SK-N-MC (cell line): ENCODE measurements around the gene CES5A.
"Not testable (repeated sequence)": the region's sequence is repeated elsewhere in the genome, so short reads cannot be mapped to it uniquely, and the experiment has no call there.

Experiments used
- DNase-seq: peaks from one replicate; pipeline ENCODE4 v3.0.0-alpha.2; 2011; ENCODE audit warnings: low read depth, low spot score
- H3K27ac ChIP-seq: fragments of 200-600 bp; sonication (generic); 2 replicates; pipeline ENCODE4 v1.5.1; 2016; ENCODE audit warnings: mixed run types
- H3K36me3 ChIP-seq: fragments of 200-600 bp; sonication (generic); 2 replicates; pipeline ENCODE4 v1.6.1; 2017; ENCODE audit warnings: antibody characterized with exemption, low read length, mixed read lengths; ENCODE audit not compliant: insufficient read depth
- H3K4me3 ChIP-seq: fragments of 200-600 bp; sonication (generic); 2 replicates; pipeline ENCODE4 v1.5.1; 2016
- H3K9ac ChIP-seq: fragments of 200-600 bp; sonication (generic); 2 replicates; pipeline ENCODE4 v1.8.0; 2017; ENCODE audit warnings: mixed run types, mixed read lengths; ENCODE audit not compliant: insufficient read length
- H3K9me3 ChIP-seq: fragments of 200-600 bp; sonication (generic); 2 replicates; pipeline ENCODE4 v1.6.1; 2017; ENCODE audit warnings: low read depth, mild to moderate bottlenecking, antibody characterized with exemption, low read length, moderate library complexity, mixed read lengths
- EZH2 ChIP-seq: fragments of 200-600 bp; sonication (generic); IDR thresholded peaks from one replicate; pipeline ENCODE4 v1.6.1; 2017; ENCODE audit warnings: antibody characterized with exemption
- FOXP2 ChIP-seq: optimal IDR thresholded peaks from 2 replicates; pipeline ENCODE3; 2011; ENCODE audit warnings: mild to moderate bottlenecking, moderate library complexity; ENCODE audit not compliant: insufficient read depth; ENCODE audit errors: extremely low read length, control extremely low read depth
- POLR2AphosphoS5 ChIP-seq: IDR thresholded peaks from 2 replicates; pipeline ENCODE4 v1.6.1; 2012; ENCODE audit warnings: mild to moderate bottlenecking, low read depth, low read length, borderline replicate concordance

The CES5A gene

GRCh38 chr16:55836158-55836611 is 39.0 kb downstream of the CES5A start:
- no peak for TF ChIP-seq POLR2AphosphoS5
- no peak for TF ChIP-seq EZH2
- TF ChIP-seq FOXP2 = no peak
- no peak for DNase-seq
- H3K9me3 ChIP-seq = no peaks in the 10 kb centered on the region

GRCh38 chr16:55835581-55835980 is 39.6 kb downstream of the CES5A start:
- no peak for DNase-seq
- H3K36me3 ChIP-seq = no peaks in the 10 kb centered on the region
- H3K27ac ChIP-seq = no peak overlapping the region
- no peak for TF ChIP-seq FOXP2
- no peak for TF ChIP-seq POLR2AphosphoS5
- no peak for TF ChIP-seq EZH2
- H3K9ac ChIP-seq = no peak overlapping the region
- no peak overlapping the region for H3K4me3 ChIP-seq
- H3K9me3 ChIP-seq = no peaks in the 10 kb centered on the region

More at GRCh38 chr16:55836158-55836611, 39.0 kb downstream of the CES5A start:
- H3K36me3 ChIP-seq = no peaks in the 10 kb centered on the region
- no peak overlapping the region for H3K9ac ChIP-seq
- H3K27ac ChIP-seq = no peak overlapping the region
- H3K4me3 ChIP-seq = no peak overlapping the region

- not testable (repeated sequence) for H3K36me3 ChIP-seq, DNase-seq, H3K4me3 ChIP-seq, H3K9ac ChIP-seq, H3K9me3 ChIP-seq, H3K27ac ChIP-seq
Measured at GRCh38 chr16:55835173-55835572, 40.0 kb downstream of the CES5A start.

- H3K36me3 ChIP-seq = no peaks in the 10 kb centered on the region
- TF ChIP-seq EZH2 = no peak
- TF ChIP-seq FOXP2 = no peak
- TF ChIP-seq POLR2AphosphoS5 = no peak
- no peak overlapping the region for H3K9ac ChIP-seq
- H3K9me3 ChIP-seq = no peaks in the 10 kb centered on the region
- H3K4me3 ChIP-seq = no peak overlapping the region
- no peak for DNase-seq
- H3K27ac ChIP-seq = no peak overlapping the region
Measured at GRCh38 chr16:55834049-55834448, 41.1 kb downstream of the CES5A start.

GRCh38 chr16:55832773-55833691 is 42.1 kb downstream of the CES5A start, which contains the start of gene CES1:
Gene CES1, minus strand, starts transcription at chr16:55833096. Its CDS starts 41 bp downstream, at chr16:55833055.
- no peak within 1 kb of the TSS for H3K27ac ChIP-seq
- no peak for DNase-seq
- no peaks in the 10 kb centered on the region for H3K36me3 ChIP-seq
- no peak for TF ChIP-seq EZH2
- TF ChIP-seq POLR2AphosphoS5 = no peak
- TF ChIP-seq FOXP2 = no peak
- H3K9me3 ChIP-seq = no peaks in the 10 kb centered on the region
- no peak within 1 kb of the TSS for H3K4me3 ChIP-seq
- H3K9ac ChIP-seq = no peak within 1 kb of the TSS

GRCh38 chr16:55832425-55832772 is 42.8 kb downstream of the CES5A start:
- TF ChIP-seq FOXP2 (no peak), POLR2AphosphoS5 (no peak), EZH2 (no peak)
- H3K9ac ChIP-seq = no peak overlapping the region
- no peak for DNase-seq
- no peak overlapping the region for H3K27ac ChIP-seq
- H3K4me3 ChIP-seq = no peak overlapping the region
- no peaks in the 10 kb centered on the region for H3K9me3 ChIP-seq
- no peaks in the 10 kb centered on the region for H3K36me3 ChIP-seq

- TF ChIP-seq FOXP2 (no peak), EZH2 (no peak), POLR2AphosphoS5 (no peak)
- DNase-seq = no peak
- no peak overlapping the region for H3K4me3 ChIP-seq
Measured at GRCh38 chr16:55830658-55831294, 44.4 kb downstream of the CES5A start.

GRCh38 chr16:55829232-55829631 is 45.9 kb downstream of the CES5A start:
- H3K27ac ChIP-seq, DNase-seq, H3K9me3 ChIP-seq, H3K4me3 ChIP-seq, H3K36me3 ChIP-seq, H3K9ac ChIP-seq: not testable (repeated sequence)

More at GRCh38 chr16:55830658-55831294, 44.4 kb downstream of the CES5A start:
- H3K27ac ChIP-seq = no peak overlapping the region
- no peaks in the 10 kb centered on the region for H3K36me3 ChIP-seq
- H3K9me3 ChIP-seq = no peaks in the 10 kb centered on the region
- no peak overlapping the region for H3K9ac ChIP-seq

GRCh38 chr16:55828680-55829079 is 46.5 kb downstream of the CES5A start:
- Histone ChIP-seq H3K36me3 (no peaks in the 10 kb centered on the region), H3K4me3 (no peak overlapping the region), H3K9ac (no peak overlapping the region), H3K9me3 (no peaks in the 10 kb centered on the region), H3K27ac (no peak overlapping the region)
- TF ChIP-seq EZH2 (no peak), FOXP2 (no peak), POLR2AphosphoS5 (no peak)
- no peak for DNase-seq
